ENCODE results near the gene GASK1B.

Gene GASK1B

GRCh38 chr4:158172261-158173258 is at the start of gene GASK1B:
GASK1B (minus strand) TSS chr4:158173025; CDS start chr4:158171375, 1,650 bp downstream.
- no peak for DNase-seq

GRCh38 chr4:158219623-158220022 is 46.8 kb upstream of the GASK1B start:
- no peak for DNase-seq

DNA sequence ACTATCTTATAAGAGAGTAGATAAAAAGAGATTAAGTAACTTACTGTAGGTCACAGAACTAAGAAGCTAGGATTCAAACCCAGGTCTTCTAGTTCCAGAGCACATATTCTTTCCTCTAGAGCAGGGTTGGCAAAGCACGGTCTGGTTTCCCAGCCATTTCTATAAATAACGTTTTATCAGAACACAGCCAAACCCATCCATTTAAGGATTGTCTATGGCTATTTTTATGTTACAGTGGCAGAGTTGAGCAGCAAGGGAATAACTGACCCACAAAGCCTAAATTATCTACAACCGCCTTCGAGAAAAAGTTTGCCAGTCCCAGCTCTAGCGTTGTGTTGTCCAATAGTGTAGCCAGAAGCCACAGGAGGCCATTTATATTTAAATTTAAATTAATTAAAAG is 44.9 kb upstream of the GASK1B start:
- no peak for DNase-seq

- DNase-seq, result no peak
These were observed 42.0 kb upstream of the GASK1B start for GRCh38 chr4:158214856-158215255.

DNA sequence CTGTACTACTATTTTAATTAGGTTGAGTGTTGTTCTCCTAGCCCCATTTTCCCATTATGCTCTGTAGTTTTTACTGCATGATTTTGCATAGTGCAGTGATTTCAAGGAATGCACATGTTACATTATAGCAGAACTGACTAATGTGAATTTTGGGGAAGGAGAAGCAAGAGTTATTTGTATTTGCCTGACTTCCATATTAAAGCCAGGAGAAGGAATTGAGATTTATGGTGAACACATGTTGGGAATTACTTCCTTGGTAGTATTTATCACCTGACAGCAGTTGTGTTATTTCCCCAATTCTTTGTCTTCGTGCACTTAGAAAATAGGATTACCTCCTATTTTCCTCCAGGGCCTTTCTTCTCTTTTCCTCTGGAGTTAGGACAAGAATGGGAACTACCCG is 40.6 kb upstream of the GASK1B start:
- DNase-seq, result no peak

- no peak for DNase-seq
These were observed 38.4 kb upstream of the GASK1B start for GRCh38 chr4:158211222-158211621.

DNA sequence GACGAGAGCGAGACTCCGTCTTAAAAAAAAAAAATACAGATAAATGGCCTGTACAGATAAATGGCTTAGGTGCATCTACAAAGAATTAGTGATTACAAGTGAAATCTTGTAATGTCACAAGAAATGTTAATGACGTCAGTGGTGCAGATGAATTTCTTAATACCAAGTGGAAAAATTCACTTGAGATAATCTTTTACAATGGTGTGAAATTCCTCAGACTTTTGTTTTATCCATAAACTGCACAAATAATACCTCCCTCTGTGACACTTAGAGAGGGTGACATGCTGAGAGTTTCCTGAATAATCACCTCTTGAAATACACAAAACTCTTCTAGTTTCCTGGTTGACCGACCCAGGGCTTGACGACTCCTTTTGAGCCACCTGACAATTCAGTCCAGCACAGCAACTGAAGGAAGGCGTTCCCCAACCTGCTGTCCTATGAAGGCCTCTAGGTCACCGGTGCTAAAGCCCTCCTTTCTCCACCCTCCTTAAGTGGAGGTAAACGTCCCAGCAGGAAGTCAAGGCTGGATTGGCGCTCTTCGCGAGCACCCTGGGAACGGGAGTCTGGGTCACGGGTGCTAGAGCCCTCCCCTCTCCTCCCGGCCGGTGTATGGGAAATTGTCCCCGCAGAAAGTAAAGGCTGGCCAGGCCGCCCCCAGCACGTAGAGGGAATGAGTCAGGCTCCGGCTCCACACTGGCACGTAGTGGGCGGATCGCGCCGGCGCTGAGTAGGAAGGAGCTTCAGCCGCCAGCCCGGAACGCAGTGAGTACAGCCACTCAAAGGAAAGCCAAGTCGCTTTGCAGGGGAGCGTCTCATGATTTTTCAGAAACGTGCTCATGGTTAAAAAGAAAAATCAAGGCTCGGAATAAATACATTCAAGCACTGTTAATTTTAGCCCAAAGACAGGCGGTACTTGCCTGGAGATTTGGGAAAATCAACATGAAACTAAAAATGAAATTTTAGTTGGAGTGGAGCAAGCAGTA is 37.3 kb upstream of the GASK1B start, which contains the start of gene TMEM144:
Gene TMEM144 (plus strand): TSS at position 662 of the 983 bp plus-strand sequence. CDS start 2,182 bp downstream, outside the sequence.
- DNase-seq, result peak; percentile 76

GRCh38 chr4:158208963-158209640 is 36.3 kb upstream of the GASK1B start:
- no peak for DNase-seq

DNA sequence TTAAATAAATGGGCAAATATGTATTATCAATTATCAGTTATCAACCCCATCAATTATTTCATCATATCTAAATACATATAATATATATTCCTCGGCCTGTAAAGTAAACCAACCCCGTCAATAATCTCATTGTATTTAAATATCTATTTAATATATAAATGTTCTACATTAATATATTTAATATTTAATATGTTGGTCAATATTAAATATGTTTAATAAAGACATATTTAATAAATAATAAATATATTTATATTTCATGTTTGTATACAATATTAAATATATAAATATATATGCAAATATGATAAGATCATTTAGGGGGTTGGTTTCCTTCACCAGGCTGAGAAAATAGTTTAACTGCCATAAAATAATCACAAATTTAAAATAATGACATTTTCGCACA is 31.1 kb upstream of the GASK1B start:
- DNase-seq, result no peak

DNA sequence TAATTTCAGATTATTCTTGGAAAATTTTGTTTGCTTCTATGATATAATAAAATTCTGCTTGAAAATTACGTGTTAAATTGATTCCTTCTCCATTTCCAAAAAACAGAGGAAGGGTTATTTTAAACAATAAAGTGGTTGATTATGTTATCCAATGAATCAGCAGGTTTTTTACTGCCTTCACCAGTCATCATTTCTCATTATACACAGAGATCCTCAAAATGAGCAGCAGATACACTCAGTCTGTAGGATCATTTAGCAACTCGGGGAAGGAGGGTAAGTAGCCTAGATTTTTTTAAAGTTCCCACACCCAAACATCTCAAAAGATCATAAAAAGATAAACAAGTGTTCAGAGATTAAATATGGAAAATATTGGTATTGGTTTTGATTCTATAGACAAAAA is 30.6 kb upstream of the GASK1B start:
- DNase-seq, result no peak

DNA sequence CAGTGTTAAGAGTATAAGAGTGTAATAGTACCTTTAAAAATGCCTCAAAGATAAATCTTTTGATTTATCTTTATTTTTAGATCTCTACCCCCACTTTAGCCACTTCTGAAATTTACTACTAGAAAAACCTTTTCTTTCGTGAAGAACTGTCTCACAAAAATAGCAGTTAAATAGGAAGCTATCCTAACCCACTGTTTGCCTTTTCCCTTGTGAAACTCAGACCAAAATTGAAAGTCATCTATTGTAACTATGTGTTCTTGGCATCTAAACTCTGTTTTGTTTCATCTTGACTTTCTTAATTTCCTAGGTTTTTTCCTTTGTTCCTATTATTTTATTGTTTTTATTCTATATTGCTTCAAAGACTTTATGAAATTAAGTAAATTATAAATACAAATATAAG is 29.7 kb upstream of the GASK1B start:
- no peak for DNase-seq

DNA sequence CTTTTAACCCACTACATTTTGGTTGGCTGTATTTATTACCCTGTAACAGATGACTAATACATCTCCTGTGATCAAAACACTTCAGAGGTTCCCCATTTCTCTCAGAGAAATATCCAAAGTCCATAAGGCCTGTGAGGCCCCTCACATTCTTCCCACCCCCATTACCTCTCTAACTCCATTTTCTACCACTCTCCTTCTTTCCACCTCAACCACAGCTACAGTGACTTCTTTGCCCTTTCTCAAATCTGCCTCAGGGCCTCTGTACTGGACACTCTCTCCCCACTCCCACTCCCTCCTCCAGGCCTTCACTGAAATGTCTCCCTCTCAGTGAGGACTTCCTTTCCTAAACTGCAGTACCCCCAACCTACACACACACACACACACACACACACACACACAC is 29.1 kb upstream of the GASK1B start:
- no peak for DNase-seq

DNA sequence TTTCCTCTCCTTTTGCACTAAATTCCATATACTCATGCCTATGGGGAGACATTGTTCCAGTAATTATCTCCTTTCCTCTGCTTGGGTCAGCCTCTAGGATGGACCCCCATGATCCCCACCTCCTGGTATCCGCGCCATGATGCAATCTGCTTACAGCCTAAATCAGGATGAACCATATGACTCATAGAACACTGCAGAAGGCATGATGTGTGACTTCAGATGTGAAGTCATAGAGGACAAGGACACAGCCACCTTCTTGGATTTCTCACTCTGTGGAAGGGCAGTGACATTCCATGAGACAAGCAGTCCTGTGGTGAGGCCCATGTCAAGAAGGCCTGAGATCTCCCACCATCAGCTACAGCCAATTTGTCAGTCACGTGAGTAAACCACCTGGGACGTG is 28.5 kb upstream of the GASK1B start:
- no peak for DNase-seq

- DNase-seq, result no peak
These were observed 27.4 kb upstream of the GASK1B start for GRCh38 chr4:158200214-158200613.

DNA sequence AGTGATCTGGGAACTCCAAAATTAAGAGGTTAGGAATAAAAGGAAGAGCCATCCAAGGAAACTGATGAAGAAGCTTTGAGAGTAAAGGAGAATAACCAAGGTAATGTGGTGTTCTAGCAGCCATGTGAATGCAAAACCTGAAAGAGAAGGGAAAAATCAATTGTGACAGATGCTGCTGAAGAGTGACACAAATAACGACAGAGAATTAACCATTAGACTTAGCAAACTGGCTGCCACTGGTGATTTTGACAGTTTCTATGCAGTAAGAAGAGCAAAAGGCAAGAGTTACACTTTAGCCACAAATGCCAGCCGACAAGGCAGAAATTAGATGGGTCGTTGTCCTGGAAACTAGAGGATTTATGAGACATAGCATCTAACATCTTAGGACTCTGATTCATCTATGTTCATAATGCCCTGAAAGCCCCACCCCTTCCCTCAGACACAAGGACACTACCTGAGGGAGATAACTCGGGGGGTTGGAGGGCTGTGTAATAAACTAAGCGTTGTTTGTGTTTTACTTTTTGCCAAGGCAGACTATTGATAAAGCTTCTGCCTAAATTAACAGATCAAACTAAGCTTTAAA is 24.5 kb upstream of the GASK1B start:
- no peak for DNase-seq

GRCh38 chr4:158195297-158195696 is 22.5 kb upstream of the GASK1B start:
- DNase-seq, result no peak

DNA sequence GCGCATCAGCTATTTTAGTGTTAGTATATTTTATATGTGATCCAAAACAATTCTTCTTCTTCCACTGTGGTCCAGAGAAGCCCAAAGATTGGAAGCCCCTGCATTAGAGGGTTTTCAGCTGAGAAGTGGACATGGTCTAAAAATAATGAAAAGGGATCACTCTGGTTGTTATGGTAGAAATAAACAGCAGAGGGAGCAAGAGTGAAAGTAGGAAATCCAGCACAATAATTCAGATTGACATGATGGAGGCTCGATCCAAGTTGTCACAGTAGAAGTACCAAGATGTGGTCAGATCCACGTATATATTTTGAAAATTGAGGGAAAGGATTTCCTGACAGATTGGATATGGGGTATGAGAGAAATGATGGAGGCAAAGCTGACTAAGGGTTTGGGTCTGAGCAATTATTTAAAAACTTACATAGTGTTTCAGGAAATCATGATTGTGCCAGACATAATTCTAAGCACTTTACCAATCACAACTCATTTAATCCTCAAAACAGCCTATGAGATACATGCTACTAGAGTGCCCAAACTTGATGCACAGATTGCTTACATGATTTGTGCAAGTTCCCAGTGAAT is 20.4 kb upstream of the GASK1B start:
- peak; percentile 66 for DNase-seq

DNA sequence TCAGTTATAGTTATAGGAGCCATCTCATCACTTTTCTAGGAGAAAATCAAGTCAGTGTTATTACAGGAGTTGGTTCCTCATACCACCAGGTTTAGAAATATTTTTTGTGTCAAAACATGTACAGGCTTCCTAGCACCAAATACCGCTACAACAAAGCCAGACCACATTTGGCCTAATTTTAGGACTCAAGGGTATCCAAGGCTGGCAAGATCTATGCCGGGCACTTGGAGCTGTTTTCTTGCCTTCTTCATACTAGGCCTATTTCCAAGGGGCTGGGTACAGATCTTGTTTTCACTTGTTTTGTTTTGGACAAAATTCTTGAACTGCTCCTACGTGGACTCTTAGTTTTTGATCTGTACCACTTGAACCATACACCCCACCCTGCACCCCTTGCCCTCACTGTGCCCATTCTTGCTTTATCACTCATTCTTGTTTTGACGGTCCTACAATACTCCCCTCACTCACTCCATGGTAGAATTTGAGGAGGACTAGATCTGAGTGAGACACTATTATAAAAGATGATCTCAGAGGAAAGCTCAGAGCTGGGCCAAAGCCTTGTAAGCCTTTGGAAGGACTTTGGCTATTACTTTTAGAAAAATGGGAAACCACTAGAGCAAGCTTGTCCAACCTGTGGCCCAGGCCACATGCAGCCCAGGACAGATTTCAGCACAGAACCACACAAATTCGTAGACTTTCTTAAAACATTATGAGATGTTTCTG is 19.8 kb upstream of the GASK1B start:
- DNase-seq, result no peak

- DNase-seq, result no peak
These were observed 17.9 kb upstream of the GASK1B start for GRCh38 chr4:158190718-158191117.

GRCh38 chr4:158189422-158189821 is 16.6 kb upstream of the GASK1B start:
- DNase-seq, result no peak

DNA sequence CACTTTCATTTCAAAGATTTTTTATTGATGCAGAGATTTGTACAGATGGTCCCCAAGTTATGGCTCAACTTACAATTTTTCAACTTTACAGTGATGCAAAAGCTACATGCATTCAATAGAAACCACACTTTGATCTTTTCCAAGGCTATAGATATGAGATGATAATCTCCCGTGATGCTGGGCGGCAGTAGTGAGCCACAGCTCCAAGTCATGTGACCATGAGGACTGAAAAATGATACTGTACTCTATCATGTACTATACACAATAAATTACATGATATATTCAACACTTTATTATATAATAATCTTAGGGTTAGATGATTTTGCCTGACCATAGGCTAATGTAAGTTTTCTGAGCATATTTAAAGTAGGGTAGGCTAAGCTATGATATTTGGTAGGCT is 14.0 kb upstream of the GASK1B start:
- no peak for DNase-seq

All from NCI-H2227 treated with DMSO at 0.1 percent for 48 hours (cell line).